ENCODE measurements around the gene EFCAB12. TPM values are rescaled to one million over a fixed set of nuclear protein-coding genes. Genes with fewer than 3 reads are reported as not detected.

EFCAB12 gene
- total and polyA plus RNA-seq, 2 of the 13 experiments (the other 11 are each of a cell fraction or from before 2014, with no cell fraction given), result 0.31 to 2.4 TPM

DNA sequence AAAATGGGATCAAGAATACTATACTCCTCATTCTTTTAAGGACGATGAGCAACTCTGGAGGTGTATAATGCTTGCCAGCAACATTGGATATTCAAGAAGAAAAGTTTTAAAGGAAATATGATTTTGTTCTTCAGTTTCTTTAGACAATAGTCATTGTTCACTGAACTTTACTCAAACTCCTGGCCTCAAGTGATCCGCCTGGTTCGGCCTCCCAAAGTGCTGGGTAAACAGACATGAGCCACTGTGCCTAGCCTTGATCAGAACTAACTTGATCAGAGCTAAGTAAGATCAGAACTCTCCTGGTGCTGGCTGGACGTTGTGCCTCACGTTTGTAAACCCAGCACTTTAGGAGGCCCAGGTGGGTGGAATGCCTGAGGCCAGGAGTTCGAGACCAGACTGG lies 12.6 kb downstream of the EFCAB12 start (continued):
- TF ChIP-seq, protein P1, sequence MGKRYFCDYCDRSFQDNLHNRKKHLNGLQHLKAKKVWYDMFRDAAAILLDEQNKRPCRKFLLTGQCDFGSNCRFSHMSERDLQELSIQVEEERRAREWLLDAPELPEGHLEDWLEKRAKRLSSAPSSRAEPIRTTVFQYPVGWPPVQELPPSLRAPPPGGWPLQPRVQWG (CRISPR knock-in tag; IDR thresholded peaks at IDR 0.05; ENCODE audit: borderline replicate concordance, low read depth), result no peak
- TF ChIP-seq, protein P2, sequence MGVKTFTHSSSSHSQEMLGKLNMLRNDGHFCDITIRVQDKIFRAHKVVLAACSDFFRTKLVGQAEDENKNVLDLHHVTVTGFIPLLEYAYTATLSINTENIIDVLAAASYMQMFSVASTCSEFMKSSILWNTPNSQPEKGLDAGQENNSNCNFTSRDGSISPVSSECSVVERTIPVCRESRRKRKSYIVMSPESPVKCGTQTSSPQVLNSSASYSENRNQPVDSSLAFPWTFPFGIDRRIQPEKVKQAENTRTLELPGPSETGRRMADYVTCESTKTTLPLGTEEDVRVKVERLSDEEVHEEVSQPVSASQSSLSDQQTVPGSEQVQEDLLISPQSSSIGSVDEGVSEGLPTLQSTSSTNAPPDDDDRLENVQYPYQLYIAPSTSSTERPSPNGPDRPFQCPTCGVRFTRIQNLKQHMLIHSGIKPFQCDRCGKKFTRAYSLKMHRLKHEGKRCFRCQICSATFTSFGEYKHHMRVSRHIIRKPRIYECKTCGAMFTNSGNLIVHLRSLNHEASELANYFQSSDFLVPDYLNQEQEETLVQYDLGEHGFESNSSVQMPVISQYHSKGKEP (CRISPR knock-in tag; IDR thresholded peaks at IDR 0.05), result no peak
- TF ChIP-seq ARID4A (CRISPR knock-in tag; IDR thresholded peaks at IDR 0.05; ENCODE audit: borderline replicate concordance), result no peak
- 0 out of 2 replicates have a peak, but pooled peaks have one; percentile 13 for TF ChIP-seq FOXO1 (CRISPR knock-in tag; IDR thresholded peaks at IDR 0.05)
- TF ChIP-seq, protein P3, sequence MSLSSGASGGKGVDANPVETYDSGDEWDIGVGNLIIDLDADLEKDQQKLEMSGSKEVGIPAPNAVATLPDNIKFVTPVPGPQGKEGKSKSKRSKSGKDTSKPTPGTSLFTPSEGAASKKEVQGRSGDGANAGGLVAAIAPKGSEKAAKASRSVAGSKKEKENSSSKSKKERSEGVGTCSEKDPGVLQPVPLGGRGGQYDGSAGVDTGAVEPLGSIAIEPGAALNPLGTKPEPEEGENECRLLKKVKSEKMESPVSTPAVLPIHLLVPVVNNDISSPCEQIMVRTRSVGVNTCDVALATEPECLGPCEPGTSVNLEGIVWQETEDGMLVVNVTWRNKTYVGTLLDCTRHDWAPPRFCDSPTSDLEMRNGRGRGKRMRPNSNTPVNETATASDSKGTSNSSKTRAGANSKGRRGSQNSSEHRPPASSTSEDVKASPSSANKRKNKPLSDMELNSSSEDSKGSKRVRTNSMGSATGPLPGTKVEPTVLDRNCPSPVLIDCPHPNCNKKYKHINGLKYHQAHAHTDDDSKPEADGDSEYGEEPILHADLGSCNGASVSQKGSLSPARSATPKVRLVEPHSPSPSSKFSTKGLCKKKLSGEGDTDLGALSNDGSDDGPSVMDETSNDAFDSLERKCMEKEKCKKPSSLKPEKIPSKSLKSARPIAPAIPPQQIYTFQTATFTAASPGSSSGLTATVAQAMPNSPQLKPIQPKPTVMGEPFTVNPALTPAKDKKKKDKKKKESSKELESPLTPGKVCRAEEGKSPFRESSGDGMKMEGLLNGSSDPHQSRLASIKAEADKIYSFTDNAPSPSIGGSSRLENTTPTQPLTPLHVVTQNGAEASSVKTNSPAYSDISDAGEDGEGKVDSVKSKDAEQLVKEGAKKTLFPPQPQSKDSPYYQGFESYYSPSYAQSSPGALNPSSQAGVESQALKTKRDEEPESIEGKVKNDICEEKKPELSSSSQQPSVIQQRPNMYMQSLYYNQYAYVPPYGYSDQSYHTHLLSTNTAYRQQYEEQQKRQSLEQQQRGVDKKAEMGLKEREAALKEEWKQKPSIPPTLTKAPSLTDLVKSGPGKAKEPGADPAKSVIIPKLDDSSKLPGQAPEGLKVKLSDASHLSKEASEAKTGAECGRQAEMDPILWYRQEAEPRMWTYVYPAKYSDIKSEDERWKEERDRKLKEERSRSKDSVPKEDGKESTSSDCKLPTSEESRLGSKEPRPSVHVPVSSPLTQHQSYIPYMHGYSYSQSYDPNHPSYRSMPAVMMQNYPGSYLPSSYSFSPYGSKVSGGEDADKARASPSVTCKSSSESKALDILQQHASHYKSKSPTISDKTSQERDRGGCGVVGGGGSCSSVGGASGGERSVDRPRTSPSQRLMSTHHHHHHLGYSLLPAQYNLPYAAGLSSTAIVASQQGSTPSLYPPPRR (CRISPR knock-in tag; IDR thresholded peaks at IDR 0.05; ENCODE audit: borderline replicate concordance), result no peak
- TF ChIP-seq SP140L (CRISPR knock-in tag; IDR thresholded peaks at IDR 0.05; ENCODE audit: borderline replicate concordance), result no peak
- TF ChIP-seq ELF1 (CRISPR knock-in tag; IDR thresholded peaks at IDR 0.05), result no peak
- peak; percentile 17; the same call in 1 of the 2 replicates for TF ChIP-seq ZNF644 (CRISPR knock-in tag; IDR thresholded peaks at IDR 0.05; ENCODE audit: low read depth)
- TF ChIP-seq NCOA2 (CRISPR knock-in tag; IDR thresholded peaks at IDR 0.05), result no peak

Measured in HepG2 (cell line).